ENCODE results near the gene SPIRE2. TPM values are rescaled to one million over a fixed set of nuclear protein-coding genes. Genes with fewer than 3 reads are reported as not detected.
"Not testable (repeated sequence)": the region's sequence is repeated elsewhere in the genome, so short reads cannot be mapped to it uniquely, and the experiment has no call there.

The SPIRE2 gene
- total RNA-seq, 1 donor from 2014 or later: 2.8 TPM

DNA sequence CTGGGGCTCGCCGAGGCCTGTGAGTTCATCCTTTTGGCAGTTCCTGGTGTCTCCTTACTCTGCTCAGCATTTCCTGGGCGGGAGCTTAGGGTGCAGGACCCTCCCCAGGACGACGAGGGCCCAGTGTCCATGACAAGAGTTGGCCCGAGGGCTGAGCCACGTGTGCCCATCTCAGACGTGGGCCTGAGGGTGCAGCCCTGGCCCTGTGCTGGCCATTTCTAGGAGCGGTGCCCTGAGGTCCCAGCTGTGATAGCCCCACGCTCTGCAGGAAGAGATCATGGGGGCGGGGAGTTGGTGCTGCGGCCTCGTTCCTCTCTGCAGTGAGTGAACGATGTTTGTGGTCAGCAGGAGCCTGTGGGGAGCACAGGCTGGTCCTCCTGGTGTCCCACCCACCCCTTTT lies 84.4 kb downstream of the SPIRE2 start:
- no peak for DNase-seq (ENCODE audit: low read depth)
- H3K4me3 ChIP-seq (ENCODE audit: low read depth, low read length): no peak overlapping the region
- TF ChIP-seq, protein P1, sequence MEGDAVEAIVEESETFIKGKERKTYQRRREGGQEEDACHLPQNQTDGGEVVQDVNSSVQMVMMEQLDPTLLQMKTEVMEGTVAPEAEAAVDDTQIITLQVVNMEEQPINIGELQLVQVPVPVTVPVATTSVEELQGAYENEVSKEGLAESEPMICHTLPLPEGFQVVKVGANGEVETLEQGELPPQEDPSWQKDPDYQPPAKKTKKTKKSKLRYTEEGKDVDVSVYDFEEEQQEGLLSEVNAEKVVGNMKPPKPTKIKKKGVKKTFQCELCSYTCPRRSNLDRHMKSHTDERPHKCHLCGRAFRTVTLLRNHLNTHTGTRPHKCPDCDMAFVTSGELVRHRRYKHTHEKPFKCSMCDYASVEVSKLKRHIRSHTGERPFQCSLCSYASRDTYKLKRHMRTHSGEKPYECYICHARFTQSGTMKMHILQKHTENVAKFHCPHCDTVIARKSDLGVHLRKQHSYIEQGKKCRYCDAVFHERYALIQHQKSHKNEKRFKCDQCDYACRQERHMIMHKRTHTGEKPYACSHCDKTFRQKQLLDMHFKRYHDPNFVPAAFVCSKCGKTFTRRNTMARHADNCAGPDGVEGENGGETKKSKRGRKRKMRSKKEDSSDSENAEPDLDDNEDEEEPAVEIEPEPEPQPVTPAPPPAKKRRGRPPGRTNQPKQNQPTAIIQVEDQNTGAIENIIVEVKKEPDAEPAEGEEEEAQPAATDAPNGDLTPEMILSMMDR (conservative IDR thresholded peaks at IDR 0.05; ENCODE audit: low read depth, low read length): no peak

DNA sequence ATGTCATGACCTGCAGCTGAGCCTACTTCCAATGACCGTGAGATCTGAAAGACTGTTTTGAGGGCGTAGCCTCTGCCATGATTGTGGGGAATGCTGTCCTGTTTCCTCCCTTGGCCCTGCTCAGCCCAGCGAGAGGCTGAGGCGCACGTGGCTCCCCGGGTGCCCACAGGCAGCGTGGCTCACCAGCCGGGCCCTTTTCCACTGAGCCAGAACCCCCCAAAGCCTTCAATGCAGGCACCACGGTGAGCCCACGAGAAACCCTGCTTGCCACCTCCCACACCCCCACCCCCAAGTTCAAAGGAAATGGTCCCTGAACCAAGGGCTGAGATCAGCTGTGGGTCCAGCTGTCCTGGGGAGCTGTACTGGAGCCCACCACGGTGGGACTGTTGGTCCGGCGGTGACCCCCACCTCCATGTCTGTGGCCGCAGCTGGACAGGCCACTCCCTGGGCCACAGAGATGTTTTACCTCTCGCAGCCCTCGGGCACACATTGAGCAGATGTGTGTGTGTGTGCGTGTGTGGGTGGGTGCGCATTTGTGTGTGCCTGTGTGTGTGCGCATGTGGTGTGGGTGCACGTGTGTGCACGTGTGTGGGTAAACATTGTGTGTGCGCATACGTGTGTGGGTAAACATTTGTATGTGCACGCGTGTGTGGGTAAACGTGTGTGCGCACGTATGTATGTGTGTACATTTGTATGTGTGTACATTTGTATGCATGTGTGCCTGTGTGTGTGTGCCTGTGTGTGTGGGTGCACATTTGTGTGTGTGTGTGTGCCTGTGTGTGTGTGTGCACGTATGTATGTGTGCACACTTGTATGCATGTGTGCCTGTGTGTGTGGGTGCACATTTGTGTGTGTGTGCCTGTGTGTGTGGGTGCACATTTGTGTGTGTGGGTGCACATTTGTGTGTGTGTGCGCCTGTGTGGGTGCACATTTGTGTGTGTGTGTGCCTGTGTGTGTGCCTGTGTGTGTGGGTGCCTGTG lies 85.4 kb downstream of the SPIRE2 start:
- H3K4me3 ChIP-seq (ENCODE audit: low read depth, low read length): no peak overlapping the region
- TF ChIP-seq, protein P1 (conservative IDR thresholded peaks at IDR 0.05; ENCODE audit: low read depth, low read length): no peak

DNA sequence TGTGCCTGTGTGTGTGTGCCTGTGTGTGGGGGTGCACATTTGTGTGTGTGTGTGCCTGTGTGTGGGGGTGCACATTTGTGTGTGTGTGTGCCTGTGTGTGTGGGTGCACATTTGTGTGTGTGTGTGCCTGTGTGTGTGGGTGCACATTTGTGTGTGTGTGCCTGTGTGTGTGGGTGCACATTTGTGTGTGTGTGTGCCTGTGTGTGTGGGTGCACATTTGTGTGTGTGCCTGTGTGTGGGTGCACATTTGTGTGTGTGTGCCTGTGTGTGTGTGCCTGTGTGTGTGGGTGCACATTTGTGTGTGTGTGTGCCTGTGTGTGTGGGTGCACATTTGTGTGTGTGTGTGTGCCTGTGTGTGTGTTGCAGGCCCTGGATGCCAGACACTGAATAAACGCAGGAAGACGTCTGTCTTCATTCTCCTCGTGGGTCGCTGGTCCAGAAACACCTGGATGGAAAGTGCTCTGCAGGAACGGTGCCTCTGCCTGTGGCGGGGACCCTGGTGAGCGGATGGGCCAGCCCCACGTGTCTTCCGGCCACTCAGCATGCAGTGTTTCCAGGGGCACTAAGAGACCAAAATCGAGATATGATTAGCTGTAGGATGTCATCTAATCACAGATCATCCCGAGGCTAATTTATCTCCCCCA lies 86.5 kb downstream of the SPIRE2 start:
- not testable (repeated sequence) for DNase-seq (ENCODE audit: low read depth); H3K4me3 ChIP-seq (ENCODE audit: low read depth, low read length)

More for the DNA sequence above, 85.4 kb downstream of the SPIRE2 start:
- no peak for DNase-seq (ENCODE audit: low read depth)

DNA sequence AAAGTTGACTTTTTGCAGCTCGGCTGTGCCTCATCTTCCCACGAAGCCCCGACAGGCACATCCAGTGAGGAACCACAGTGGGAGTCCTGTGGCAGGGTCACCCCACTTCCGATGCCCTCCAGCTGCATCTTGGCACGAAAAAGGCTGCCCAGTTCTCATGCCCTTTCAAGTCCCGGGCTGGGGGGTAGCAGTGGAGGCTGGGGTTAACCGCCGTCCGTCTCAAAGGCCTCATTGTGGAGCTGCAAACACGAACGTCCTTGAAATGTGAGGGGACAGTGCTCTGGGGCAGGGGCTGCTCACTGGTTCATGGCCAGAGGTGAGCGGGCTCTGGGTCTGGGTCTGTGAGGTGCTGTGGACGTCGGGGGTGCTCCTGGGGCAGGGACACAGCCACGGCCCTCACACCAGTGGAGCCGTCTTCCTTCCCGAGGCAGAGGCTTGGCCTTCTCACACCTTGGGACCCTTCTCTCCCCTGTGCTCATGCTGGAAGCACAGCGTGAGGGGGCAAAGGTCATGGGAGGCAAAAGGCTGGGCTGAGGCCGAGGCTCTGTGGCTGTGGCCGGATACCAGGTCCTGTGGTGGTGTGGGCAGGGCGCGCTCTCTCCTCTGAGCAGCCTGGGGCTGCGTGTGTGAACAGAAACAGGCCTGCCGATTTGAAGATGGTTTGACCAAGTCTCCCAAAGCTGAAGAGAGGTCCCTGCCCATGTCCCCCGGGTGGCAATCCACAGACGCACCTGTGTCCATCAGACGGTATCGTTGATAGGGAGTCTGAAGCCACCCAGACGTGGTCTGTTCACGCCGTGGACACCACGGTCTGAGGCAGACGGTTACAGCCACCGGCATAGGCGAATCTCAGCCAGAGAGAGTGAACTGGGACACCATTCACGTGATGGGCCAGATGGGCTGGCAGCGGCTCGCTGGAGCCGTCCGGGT lies 87.3 kb downstream of the SPIRE2 start:
- DNase-seq (ENCODE audit: low read depth): no peak
- H3K4me3 ChIP-seq (ENCODE audit: low read depth, low read length): no peak overlapping the region
- TF ChIP-seq, protein P1 (conservative IDR thresholded peaks at IDR 0.05; ENCODE audit: low read depth, low read length): no peak

DNA sequence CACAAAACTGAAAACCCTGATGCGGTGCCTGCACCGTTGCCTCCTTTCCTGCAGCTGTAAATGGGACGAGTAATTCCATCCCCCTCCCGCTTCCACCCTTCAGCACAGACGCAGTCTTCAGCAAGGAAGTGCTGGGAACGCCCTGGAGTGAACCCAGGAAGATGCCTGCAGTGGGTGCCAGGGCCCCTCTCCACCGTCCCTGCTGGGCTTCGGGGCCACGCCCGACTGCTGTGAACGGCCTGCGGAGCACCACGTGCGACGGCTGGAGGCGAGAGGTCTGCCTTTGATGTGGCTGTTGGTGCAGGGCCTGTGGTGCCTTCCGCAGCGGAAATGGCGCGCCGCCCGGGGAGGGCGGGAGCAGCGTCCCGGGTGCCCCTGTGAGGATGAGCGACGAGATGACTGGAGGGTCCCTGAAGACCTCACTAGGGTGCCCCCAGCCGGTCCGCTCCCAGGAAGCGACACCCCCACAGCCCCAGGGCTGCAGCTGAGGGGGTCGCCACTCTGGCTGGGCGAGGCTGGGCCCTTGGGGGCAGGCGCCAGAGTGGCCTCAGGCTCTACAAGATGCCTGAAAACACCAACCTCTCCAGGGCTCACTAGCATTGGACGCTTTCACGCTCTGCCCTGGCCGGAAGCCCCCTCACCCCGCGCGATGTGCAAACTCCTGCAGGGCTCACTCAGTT lies 89.6 kb downstream of the SPIRE2 start:
- peak; percentile 23 for DNase-seq (ENCODE audit: low read depth)
- TF ChIP-seq, protein P1 (conservative IDR thresholded peaks at IDR 0.05; ENCODE audit: low read depth, low read length): no peak

DNA sequence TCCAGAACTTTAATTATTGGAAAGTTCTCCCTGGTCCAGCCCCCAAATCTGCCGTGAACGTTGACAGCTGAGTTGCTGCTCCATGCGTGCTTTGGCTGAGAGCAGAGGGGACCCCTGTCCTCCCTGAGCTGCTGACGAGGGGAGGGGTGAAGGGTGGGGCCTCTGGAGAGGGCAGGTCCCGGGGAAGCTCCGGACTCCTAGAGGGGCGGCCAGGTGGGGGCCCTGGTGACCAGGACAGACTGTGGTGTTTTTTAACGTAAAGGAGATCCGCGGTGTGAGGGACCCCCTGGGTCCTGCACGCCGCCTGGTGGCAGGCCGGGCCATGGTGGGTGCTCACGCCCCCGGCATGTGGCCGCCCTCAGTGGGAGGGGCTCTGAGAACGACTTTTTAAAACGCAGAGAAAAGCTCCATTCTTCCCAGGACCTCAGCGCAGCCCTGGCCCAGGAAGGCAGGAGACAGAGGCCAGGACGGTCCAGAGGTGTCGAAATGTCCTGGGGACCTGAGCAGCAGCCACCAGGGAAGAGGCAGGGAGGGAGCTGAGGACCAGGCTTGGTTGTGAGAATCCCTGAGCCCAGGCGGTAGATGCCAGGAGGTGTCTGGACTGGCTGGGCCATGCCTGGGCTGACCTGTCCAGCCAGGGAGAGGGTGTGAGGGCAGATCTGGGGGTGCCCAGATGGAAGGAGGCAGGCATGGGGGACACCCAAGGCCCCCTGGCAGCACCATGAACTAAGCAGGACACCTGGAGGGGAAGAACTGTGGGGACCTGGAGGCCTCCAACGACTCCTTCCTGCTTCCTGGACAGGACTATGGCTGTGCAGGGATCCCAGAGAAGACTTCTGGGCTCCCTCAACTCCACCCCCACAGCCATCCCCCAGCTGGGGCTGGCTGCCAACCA lies 90.4 kb downstream of the SPIRE2 start, which contains the start of gene MC1R:
Gene MC1R (plus strand): TSS at position 410 of the 895 bp plus-strand sequence. CDS start 397 bp downstream, at position 807.
- DNase-seq (ENCODE audit: low read depth): no peak
- H3K4me3 ChIP-seq (ENCODE audit: low read depth, low read length): peak within 1 kb of the TSS; percentile 55
- TF ChIP-seq, protein P1 (conservative IDR thresholded peaks at IDR 0.05; ENCODE audit: low read depth, low read length): peak; percentile 45

More for the DNA sequence above, 89.6 kb downstream of the SPIRE2 start:
- H3K4me3 ChIP-seq (ENCODE audit: low read depth, low read length): peak overlapping the region; percentile 55
